Neutrophil (primary cell): ENCODE measurements around the gene WDR75.
"Not testable (repeated sequence)": the region's sequence is repeated elsewhere in the genome, so short reads cannot be mapped to it uniquely, and the experiment has no call there.

ENCODE experiments used
- H3K27ac ChIP-seq: fragments of 200-600 bp; sonication (generic); 2 replicates; pipeline ENCODE4 v1.5.1; 2016; ENCODE audit warnings: mild to moderate bottlenecking, moderate library complexity
- H3K27me3 ChIP-seq: fragments of 200-600 bp; sonication (generic); 2 replicates; pipeline ENCODE4 v1.6.0; 2016; ENCODE audit warnings: mild to moderate bottlenecking
- H3K36me3 ChIP-seq: fragments of 200-600 bp; sonication (generic); 2 replicates; pipeline ENCODE4 v1.5.1; 2017
- H3K4me1 ChIP-seq, 2 experiments: fragments of 200-600 bp in 1 of 2; sonication (generic) in 1 of 2; 1 replicate in 1 of 2; 2 replicates in 1 of 2; pipeline versions ENCODE4 v1.5.1 to v1.6.1; 2013 to 2016; ENCODE audit warnings: low read depth in 1 of 2, low read length in 1 of 2, mild to moderate bottlenecking in 1 of 2, moderate library complexity in 1 of 2; ENCODE audit not compliant: control insufficient read depth in 1 of 2, insufficient read depth in 1 of 2
- H3K4me3 ChIP-seq, 2 experiments: fragments of 200-600 bp in 1 of 2; sonication (generic) in 1 of 2; 1 replicate in 1 of 2; 2 replicates in 1 of 2; pipeline ENCODE4 v1.5.1; 2013 to 2016; ENCODE audit warnings: low read depth in 1 of 2, low read length in 1 of 2, mild to moderate bottlenecking in 1 of 2, moderate library complexity in 1 of 2
- H3K9me3 ChIP-seq: fragments of 200-600 bp; sonication (generic); 2 replicates; pipeline ENCODE4 v1.5.1; 2016
- TF ChIP-seq, protein P1 (sequence below): fragments of 200-600 bp; sonication (generic); IDR thresholded peaks from 2 replicates; pipeline ENCODE4 v1.5.1; 2016; ENCODE audit warnings: antibody characterized with exemption

The WDR75 gene

DNA sequence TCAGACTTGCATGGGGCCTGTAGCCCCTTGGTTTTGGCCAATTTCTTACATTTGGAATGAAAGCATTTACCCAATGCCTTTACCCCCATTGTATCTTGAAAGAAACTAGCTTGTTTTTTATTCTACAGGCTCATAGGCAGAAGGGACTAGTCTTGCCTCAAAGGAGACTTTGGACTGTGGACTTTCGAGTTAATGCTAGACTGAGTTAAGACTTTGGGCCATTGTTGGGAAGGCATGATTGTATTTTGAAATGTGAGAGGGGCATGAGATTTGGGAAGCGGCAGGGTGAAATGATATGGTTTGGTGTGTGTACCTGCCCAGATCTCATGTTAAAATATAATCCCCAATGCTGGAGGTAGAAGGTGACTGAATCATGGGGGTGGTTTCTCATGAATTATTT lies 13.4 kb upstream of the WDR75 start:
- TF ChIP-seq, protein P1, sequence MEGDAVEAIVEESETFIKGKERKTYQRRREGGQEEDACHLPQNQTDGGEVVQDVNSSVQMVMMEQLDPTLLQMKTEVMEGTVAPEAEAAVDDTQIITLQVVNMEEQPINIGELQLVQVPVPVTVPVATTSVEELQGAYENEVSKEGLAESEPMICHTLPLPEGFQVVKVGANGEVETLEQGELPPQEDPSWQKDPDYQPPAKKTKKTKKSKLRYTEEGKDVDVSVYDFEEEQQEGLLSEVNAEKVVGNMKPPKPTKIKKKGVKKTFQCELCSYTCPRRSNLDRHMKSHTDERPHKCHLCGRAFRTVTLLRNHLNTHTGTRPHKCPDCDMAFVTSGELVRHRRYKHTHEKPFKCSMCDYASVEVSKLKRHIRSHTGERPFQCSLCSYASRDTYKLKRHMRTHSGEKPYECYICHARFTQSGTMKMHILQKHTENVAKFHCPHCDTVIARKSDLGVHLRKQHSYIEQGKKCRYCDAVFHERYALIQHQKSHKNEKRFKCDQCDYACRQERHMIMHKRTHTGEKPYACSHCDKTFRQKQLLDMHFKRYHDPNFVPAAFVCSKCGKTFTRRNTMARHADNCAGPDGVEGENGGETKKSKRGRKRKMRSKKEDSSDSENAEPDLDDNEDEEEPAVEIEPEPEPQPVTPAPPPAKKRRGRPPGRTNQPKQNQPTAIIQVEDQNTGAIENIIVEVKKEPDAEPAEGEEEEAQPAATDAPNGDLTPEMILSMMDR, result no peak
- Histone ChIP-seq H3K36me3 (no peaks in the 10 kb centered on the region), H3K4me3 (no peak overlapping the region), H3K9me3 (no peaks in the 10 kb centered on the region), H3K4me1 (no peaks in the 10 kb centered on the region), H3K27ac (no peak overlapping the region), H3K27me3 (no peaks in the 10 kb centered on the region)

DNA sequence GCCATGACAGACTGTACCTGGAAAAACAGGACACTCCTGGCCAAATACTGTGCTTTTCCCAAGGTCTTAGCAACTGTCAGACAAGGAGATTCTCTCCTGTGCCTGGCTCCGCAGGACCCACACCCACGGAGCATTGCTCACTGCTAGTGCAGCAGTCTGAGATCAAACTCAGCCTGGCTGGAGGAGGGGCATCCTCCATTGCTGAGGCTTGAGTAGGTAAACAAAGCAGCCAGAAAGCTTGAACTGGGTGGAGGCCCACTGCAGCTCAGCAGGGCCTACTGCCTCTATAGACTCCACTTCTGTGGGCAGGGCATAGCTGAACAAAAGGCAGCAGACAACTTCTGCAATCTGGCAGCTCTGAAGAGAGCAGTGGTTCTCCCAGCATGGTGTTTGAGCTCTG lies 10.8 kb upstream of the WDR75 start:
- H3K36me3 ChIP-seq, H3K27me3 ChIP-seq, H3K27ac ChIP-seq, H3K9me3 ChIP-seq, H3K4me3 ChIP-seq, H3K4me1 ChIP-seq: not testable (repeated sequence)

DNA sequence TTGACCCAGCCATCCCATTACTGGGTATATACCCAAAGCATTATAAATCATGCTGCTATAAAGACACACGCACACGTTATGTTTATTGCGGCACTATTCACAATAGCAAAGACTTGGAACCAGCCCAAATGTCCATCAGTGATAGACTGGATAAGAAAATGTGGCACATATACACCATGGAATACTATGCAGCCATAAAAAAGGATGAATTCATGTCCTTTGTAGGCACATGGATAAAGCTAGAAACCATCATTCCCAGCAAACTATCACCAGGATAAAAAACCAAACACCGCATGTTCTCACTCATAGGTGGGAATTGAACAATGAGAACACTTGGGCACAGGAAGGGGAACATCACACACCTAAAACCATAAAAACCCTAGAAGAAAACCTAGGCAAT lies 5.5 kb upstream of the WDR75 start:
- not testable (repeated sequence) for H3K27ac ChIP-seq, H3K4me1 ChIP-seq, H3K9me3 ChIP-seq, H3K36me3 ChIP-seq, H3K4me3 ChIP-seq
- peaks cover 20% of the 10 kb centered on the region for H3K27me3 ChIP-seq

DNA sequence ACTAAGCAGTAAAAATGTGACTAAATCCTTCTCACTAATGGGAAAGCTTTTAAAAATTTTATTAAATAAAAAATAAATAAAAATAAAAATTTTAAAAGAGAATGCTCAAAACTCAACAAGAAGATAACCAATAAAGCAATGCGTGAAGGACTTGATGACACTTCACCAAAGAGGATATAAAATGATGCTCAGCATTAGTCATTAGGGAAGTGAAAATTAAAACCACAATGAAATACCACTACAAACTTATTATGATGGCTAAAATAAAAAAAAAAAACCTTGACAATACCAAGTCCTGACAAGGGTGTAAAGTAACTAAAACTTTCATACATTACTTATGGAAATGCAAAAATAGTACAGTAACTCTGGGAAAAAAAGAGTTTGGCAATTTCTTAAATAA lies 3.3 kb upstream of the WDR75 start:
- Histone ChIP-seq H3K4me1 (peaks cover 15 to 16% of the 10 kb centered on the region in 2 experiments), H3K27me3 (peaks cover 20% of the 10 kb centered on the region)
- TF ChIP-seq, protein P1, result no peak

DNA sequence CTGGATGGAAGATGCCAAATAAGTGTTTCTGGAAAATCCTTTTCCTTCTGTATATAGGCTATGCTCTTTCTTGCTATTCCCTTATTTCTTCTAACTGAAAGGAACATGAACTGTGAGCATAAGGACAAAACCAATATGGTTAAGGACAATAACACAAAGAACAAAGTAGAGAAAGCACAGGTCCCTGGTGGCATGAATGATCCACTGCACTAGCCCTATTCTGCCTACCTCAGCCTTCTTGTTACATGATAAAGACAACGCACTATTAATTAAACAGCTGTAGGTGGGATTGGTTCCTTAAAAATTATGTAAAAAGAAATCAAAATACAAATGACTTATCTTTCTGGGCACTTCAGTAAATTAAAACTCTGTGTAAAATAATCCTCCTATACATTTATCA lies 1.9 kb upstream of the WDR75 start:
- Histone ChIP-seq H3K4me3 (no peak overlapping the region), H3K4me1 (peaks cover 15 to 16% of the 10 kb centered on the region in 2 experiments), H3K27me3 (peaks cover 20% of the 10 kb centered on the region), H3K36me3 (no peaks in the 10 kb centered on the region), H3K27ac (no peak overlapping the region), H3K9me3 (no peaks in the 10 kb centered on the region)
- TF ChIP-seq, protein P1, result no peak

More for the DNA sequence above, 3.3 kb upstream of the WDR75 start:
- H3K9me3 ChIP-seq, result no peaks in the 10 kb centered on the region
- no peaks in the 10 kb centered on the region for H3K36me3 ChIP-seq
- no peak overlapping the region for H3K4me3 ChIP-seq
- no peak overlapping the region for H3K27ac ChIP-seq

DNA sequence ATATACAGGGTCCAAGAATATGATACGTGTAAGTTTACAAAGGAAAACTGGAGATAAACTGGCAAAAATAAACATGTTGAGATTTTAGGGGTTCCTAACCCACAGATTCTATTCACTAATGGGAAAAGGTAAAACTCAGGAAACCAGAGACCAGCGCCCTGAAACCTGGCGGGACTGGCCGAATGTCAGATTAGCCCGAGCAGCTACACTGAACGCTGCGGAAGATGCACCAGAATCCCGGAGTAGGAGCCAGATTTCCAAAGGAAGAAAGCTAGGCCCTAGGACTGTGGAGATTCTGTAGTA lies 679 bp upstream of the WDR75 start:
- peaks cover 20% of the 10 kb centered on the region for H3K27me3 ChIP-seq
- TF ChIP-seq, protein P1, result no peak
- peaks cover 3% of the 10 kb centered on the region for H3K36me3 ChIP-seq
- H3K4me1 ChIP-seq, result peaks cover 15 to 16% of the 10 kb centered on the region in 2 experiments
- H3K4me3 ChIP-seq, result peak overlapping the region; percentile 71 to 75
- H3K27ac ChIP-seq, result peak overlapping the region; percentile 78
- no peaks in the 10 kb centered on the region for H3K9me3 ChIP-seq

DNA sequence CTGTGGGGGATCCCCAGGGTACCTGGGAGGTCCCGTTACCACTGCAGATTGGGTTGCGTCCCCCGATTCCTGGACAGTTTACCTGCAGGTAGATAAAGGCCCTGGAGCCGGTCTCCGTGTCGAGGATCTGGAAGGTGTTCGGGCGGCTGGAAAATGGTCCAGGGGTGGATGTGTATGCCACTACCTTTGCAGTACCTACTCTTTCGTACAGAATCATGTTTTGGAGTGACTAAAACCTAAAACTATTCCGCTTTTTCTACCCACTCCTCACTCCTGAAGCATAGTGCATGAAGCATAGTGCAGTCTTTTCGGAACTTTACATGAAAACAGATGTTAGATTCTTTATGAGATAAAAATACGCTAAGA lies 418 bp downstream of the WDR75 start:
- no peaks in the 10 kb centered on the region for H3K9me3 ChIP-seq
- H3K27ac ChIP-seq, result peak overlapping the region; percentile 78
- H3K27me3 ChIP-seq, result peaks cover 20% of the 10 kb centered on the region
- TF ChIP-seq, protein P1, result no peak
- H3K4me3 ChIP-seq, result peak overlapping the region; percentile 71 to 75
- H3K4me1 ChIP-seq, result peaks cover 15 to 16% of the 10 kb centered on the region in 2 experiments
- peaks cover 3% of the 10 kb centered on the region for H3K36me3 ChIP-seq
